ENCODE results near the gene TPRX2.

GRCh38 chr19:47865166-47865565 lies 6.1 kb downstream of the TPRX2 start:
- TF ChIP-seq, protein P1, sequence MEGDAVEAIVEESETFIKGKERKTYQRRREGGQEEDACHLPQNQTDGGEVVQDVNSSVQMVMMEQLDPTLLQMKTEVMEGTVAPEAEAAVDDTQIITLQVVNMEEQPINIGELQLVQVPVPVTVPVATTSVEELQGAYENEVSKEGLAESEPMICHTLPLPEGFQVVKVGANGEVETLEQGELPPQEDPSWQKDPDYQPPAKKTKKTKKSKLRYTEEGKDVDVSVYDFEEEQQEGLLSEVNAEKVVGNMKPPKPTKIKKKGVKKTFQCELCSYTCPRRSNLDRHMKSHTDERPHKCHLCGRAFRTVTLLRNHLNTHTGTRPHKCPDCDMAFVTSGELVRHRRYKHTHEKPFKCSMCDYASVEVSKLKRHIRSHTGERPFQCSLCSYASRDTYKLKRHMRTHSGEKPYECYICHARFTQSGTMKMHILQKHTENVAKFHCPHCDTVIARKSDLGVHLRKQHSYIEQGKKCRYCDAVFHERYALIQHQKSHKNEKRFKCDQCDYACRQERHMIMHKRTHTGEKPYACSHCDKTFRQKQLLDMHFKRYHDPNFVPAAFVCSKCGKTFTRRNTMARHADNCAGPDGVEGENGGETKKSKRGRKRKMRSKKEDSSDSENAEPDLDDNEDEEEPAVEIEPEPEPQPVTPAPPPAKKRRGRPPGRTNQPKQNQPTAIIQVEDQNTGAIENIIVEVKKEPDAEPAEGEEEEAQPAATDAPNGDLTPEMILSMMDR (IDR thresholded peaks at IDR 0.05 in 8 of 11, conservative IDR thresholded peaks at IDR 0.05 in 3 of 11) = no peak
- no peak for TF ChIP-seq POLR2A (IDR thresholded peaks at IDR 0.05)
